Neural progenitor cell (in vitro differentiated cells): ENCODE measurements around the gene PAFAH1B1.

ENCODE experiments used
- EZH2 ChIP-seq: fragments of 200-600 bp; sonication (generic); IDR thresholded peaks from 2 replicates; pipeline ENCODE4 v1.6.1; 2017; ENCODE audit warnings: antibody characterized with exemption, mild to moderate bottlenecking, moderate library complexity
- EZH2phosphoT487 ChIP-seq: fragments of 200-600 bp; sonication (generic); IDR thresholded peaks from 2 replicates; pipeline ENCODE4 v1.6.1; 2017; ENCODE audit warnings: antibody characterized with exemption
- TF ChIP-seq, protein P1 (sequence below): fragments of 200-600 bp; sonication (generic); IDR thresholded peaks from 2 replicates; pipeline ENCODE4 v1.5.1; 2017; ENCODE audit warnings: antibody characterized with exemption, mild to moderate bottlenecking

GRCh38 chr17:2695961-2696760, 102.7 kb downstream of the PAFAH1B1 start:
- TF ChIP-seq, protein P1, sequence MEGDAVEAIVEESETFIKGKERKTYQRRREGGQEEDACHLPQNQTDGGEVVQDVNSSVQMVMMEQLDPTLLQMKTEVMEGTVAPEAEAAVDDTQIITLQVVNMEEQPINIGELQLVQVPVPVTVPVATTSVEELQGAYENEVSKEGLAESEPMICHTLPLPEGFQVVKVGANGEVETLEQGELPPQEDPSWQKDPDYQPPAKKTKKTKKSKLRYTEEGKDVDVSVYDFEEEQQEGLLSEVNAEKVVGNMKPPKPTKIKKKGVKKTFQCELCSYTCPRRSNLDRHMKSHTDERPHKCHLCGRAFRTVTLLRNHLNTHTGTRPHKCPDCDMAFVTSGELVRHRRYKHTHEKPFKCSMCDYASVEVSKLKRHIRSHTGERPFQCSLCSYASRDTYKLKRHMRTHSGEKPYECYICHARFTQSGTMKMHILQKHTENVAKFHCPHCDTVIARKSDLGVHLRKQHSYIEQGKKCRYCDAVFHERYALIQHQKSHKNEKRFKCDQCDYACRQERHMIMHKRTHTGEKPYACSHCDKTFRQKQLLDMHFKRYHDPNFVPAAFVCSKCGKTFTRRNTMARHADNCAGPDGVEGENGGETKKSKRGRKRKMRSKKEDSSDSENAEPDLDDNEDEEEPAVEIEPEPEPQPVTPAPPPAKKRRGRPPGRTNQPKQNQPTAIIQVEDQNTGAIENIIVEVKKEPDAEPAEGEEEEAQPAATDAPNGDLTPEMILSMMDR = no peak
- no peak for TF ChIP-seq EZH2phosphoT487
- TF ChIP-seq EZH2 = no peak
